GM23338 (cell line): ENCODE measurements around the gene NFYB. TPM values are rescaled to one million over a fixed set of nuclear protein-coding genes. Genes with fewer than 3 reads are reported as not detected.

Source experiments
- ATAC-seq: fragments of 200-7000 bp; cut with Tn5 transposase; 3 replicates; pipeline ENCODE4 v1.9.1; 2020
- DNase-seq: peaks from one replicate; pipeline ENCODE4 v3.0.0-alpha.2; 2015; ENCODE audit warnings: low spot score
- H2AFZ ChIP-seq: fragments of 200-600 bp; sonication (generic); 2 replicates; pipeline ENCODE4 v1.8.0; 2016; ENCODE audit warnings: antibody characterized with exemption, mild to moderate bottlenecking, moderate library complexity
- H3F3A ChIP-seq: fragments of 200-600 bp; sonication (generic); replicated peaks from 2 replicates; pipeline ENCODE4 v1.8.0; 2017; ENCODE audit warnings: antibody characterized with exemption, mixed run types, low read depth
- H3K27ac ChIP-seq: fragments of 200-600 bp; sonication (generic); 2 replicates; pipeline ENCODE4 v1.6.1; 2016; ENCODE audit warnings: low read depth
- H3K27me3 ChIP-seq: fragments of 200-600 bp; sonication (generic); 2 replicates; pipeline ENCODE4 v1.8.0; 2016; ENCODE audit warnings: mild to moderate bottlenecking, mixed run types, moderate library complexity; ENCODE audit not compliant: insufficient read depth
- H3K36me3 ChIP-seq: fragments of 200-600 bp; sonication (generic); 2 replicates; pipeline ENCODE4 v1.8.0; 2016; ENCODE audit warnings: mild to moderate bottlenecking; ENCODE audit not compliant: insufficient read depth
- H3K4me1 ChIP-seq: fragments of 200-600 bp; sonication (generic); 2 replicates; pipeline ENCODE4 v1.8.0; 2016; ENCODE audit warnings: mild to moderate bottlenecking, moderate library complexity; ENCODE audit not compliant: insufficient read depth
- H3K4me2 ChIP-seq: fragments of 200-600 bp; sonication (generic); 2 replicates; pipeline ENCODE4 v1.7.1; 2017; ENCODE audit warnings: mixed run types
- H3K4me3 ChIP-seq: fragments of 200-600 bp; sonication (generic); 2 replicates; pipeline ENCODE4 v1.6.1; 2016; ENCODE audit warnings: mixed run types
- H3K79me2 ChIP-seq: fragments of 200-600 bp; sonication (generic); replicated peaks from 2 replicates; pipeline ENCODE4 v1.8.0; 2017; ENCODE audit warnings: mild to moderate bottlenecking; ENCODE audit not compliant: insufficient read depth
- H3K9me2 ChIP-seq: fragments of 200-600 bp; sonication (generic); 2 replicates; pipeline ENCODE4 v1.8.0; 2017; ENCODE audit not compliant: insufficient read depth
- H4K20me1 ChIP-seq: fragments of 200-600 bp; sonication (generic); replicated peaks from 2 replicates; pipeline ENCODE4 v1.8.0; 2017; ENCODE audit warnings: mild to moderate bottlenecking; ENCODE audit not compliant: insufficient read depth
- H3K27ac Mint-ChIP-seq: 2 replicates; pipeline ENCODE4 v1.8.0; 2020; ENCODE audit warnings: inconsistent platforms, mild to moderate bottlenecking, moderate library complexity, mixed read lengths
- H3K27me3 Mint-ChIP-seq: 3 replicates; pipeline ENCODE4 v1.8.0; 2022; ENCODE audit warnings: low read depth, mild to moderate bottlenecking, moderate library complexity, mixed read lengths, inconsistent platforms; ENCODE audit not compliant: insufficient read depth, poor library complexity
- H3K36me3 Mint-ChIP-seq: 3 replicates; pipeline ENCODE4 v1.8.0; 2021; ENCODE audit warnings: low read depth, mild to moderate bottlenecking, inconsistent platforms, moderate library complexity, mixed read lengths
- H3K4me1 Mint-ChIP-seq: 3 replicates; pipeline ENCODE4 v1.8.0; 2020; ENCODE audit warnings: mild to moderate bottlenecking, inconsistent platforms, mixed read lengths
- H3K4me3 Mint-ChIP-seq: 3 replicates; pipeline ENCODE4 v1.8.0; 2021; ENCODE audit warnings: moderate library complexity, mild to moderate bottlenecking, inconsistent platforms, mixed read lengths
- H3K9me3 Mint-ChIP-seq: 3 replicates; pipeline ENCODE4 v1.8.0; 2020; ENCODE audit warnings: moderate library complexity, mild to moderate bottlenecking, inconsistent platforms, mixed read lengths
- CTCF ChIP-seq, 2 experiments: fragments of 200-600 bp in 1 of 2; sonication (generic) in 1 of 2; conservative IDR thresholded peaks; 2 replicates each; pipeline versions ENCODE4 v1.5.1 to v1.6.1; 2016 to 2017; ENCODE audit warnings: antibody characterized with exemption in 2 of 2, low read depth in 2 of 2, mild to moderate bottlenecking in 2 of 2, moderate library complexity in 1 of 2
- ETS1 ChIP-seq: IDR thresholded peaks from 2 replicates; pipeline ENCODE4 v1.6.1; 2016; ENCODE audit warnings: antibody characterized with exemption
- EZH2 ChIP-seq: fragments of 200-600 bp; sonication (generic); IDR thresholded peaks from one replicate; pipeline ENCODE4 v1.8.0; 2017; ENCODE audit warnings: antibody characterized with exemption, mild to moderate bottlenecking, low read depth; ENCODE audit not compliant: unreplicated experiment
- EZH2phosphoT487 ChIP-seq: fragments of 200-600 bp; sonication (generic); IDR thresholded peaks from one replicate; pipeline ENCODE4 v1.8.1; 2018; ENCODE audit warnings: antibody characterized with exemption; ENCODE audit not compliant: unreplicated experiment
- JUNB ChIP-seq: IDR thresholded peaks from one replicate; pipeline ENCODE4 v1.6.1; 2016; ENCODE audit warnings: antibody characterized with exemption; ENCODE audit not compliant: unreplicated experiment
- POLR2AphosphoS5 ChIP-seq: IDR thresholded peaks from 2 replicates; pipeline ENCODE4 v1.6.1; 2016; ENCODE audit warnings: antibody characterized with exemption, low read depth
- STAT1 ChIP-seq: IDR thresholded peaks from one replicate; pipeline ENCODE4 v1.6.1; 2016; ENCODE audit warnings: antibody characterized with exemption; ENCODE audit not compliant: unreplicated experiment
- ZNF114 ChIP-seq: fragments of 250-450 bp; sonication (Bioruptor Pico); IDR thresholded peaks from 2 replicates; pipeline ENCODE4 v1.5.0; 2020; ENCODE audit warnings: mild to moderate bottlenecking, moderate library complexity
- polyA plus RNA-seq: library from polyadenylated mRNA; unstranded; fragments of >200 nt; fragmentation: Nextera tagmentation; extraction: Ambion mirVana; gene quantifications from 2 replicates; pipeline ENCODE4 v1.2.1, GENCODE V29; 2016
- total RNA-seq: library from RNA; depleted of rRNA; stranded (reverse); fragments of >200 nt; shearing (Covaris generic); gene quantifications from 2 replicates; pipeline ENCODE4 v1.2.3, GENCODE V29; 2014
- TF ChIP-seq, protein P1 (sequence below): IDR thresholded peaks from one replicate; pipeline ENCODE4 v1.6.1; 2018; ENCODE audit warnings: antibody characterized with exemption; ENCODE audit not compliant: unreplicated experiment

The NFYB gene
- total and polyA plus RNA-seq, 2 experiments from 2014 or later, result 32.7 to 67.2 TPM

DNA sequence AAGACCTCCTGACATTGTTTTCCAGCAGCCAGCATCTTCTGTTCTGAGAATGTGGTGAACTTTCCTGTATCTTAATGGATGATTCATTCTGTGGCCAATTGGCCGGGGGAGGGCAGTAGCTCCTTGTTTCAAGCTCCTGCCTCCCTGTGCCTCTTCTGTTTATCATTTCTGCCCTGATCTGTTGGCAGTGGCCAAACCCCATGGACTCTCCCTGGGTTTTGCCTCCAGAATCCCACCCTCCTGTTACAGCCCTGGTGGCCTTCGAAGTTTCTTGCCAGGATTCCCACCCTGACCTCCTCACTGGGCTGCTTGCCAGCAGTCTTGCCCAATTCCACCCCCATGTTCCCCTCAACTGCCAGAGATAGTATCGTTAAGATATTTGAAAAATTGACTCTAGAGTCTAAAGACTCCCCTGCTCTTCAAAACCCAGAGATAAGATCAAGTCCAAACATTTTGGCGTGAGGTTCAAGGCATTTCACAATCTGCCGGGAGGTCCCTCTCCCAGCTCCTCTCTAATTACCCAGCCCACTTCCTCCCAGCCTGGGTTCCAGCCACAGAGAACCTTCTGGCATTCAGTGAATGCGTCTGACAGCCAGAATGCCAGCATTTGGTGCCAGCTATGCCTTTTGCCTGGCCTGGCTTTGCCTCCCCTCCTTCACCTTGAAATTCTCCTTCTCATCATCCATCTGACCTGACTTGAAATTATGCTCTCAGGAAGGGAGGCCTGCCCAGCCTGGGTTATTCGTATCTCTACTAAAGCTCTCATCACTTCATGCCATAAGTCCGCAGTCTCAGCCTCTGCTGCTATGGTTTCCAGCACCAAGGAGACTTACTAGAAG is 39.9 kb upstream of the NFYB start:
- Histone ChIP-seq H4K20me1 (no peaks in the 10 kb centered on the region), H3K4me3 (no peak overlapping the region), H3F3A (no peaks in the 10 kb centered on the region), H3K4me1 (no peaks in the 10 kb centered on the region), H3K27me3 (no peaks in the 10 kb centered on the region), H2AFZ (peak overlapping the region; percentile 4; the same call in 1 of the 2 replicates), H3K79me2 (no peaks in the 10 kb centered on the region), H3K9me2 (no peaks in the 10 kb centered on the region), H3K4me2 (no peak overlapping the region), H3K36me3 (no peaks in the 10 kb centered on the region), H3K27ac (no peak overlapping the region)
- DNase-seq (no peak), ATAC-seq (no peak; the same call in 2 of the 3 replicates)
- peaks cover 9% of the 10 kb centered on the region for H3K27me3 Mint-ChIP-seq
- no peaks in the 10 kb centered on the region for H3K36me3 Mint-ChIP-seq
- TF ChIP-seq POLR2AphosphoS5, result no peak
- no peak for TF ChIP-seq STAT1
- TF ChIP-seq, protein P1, sequence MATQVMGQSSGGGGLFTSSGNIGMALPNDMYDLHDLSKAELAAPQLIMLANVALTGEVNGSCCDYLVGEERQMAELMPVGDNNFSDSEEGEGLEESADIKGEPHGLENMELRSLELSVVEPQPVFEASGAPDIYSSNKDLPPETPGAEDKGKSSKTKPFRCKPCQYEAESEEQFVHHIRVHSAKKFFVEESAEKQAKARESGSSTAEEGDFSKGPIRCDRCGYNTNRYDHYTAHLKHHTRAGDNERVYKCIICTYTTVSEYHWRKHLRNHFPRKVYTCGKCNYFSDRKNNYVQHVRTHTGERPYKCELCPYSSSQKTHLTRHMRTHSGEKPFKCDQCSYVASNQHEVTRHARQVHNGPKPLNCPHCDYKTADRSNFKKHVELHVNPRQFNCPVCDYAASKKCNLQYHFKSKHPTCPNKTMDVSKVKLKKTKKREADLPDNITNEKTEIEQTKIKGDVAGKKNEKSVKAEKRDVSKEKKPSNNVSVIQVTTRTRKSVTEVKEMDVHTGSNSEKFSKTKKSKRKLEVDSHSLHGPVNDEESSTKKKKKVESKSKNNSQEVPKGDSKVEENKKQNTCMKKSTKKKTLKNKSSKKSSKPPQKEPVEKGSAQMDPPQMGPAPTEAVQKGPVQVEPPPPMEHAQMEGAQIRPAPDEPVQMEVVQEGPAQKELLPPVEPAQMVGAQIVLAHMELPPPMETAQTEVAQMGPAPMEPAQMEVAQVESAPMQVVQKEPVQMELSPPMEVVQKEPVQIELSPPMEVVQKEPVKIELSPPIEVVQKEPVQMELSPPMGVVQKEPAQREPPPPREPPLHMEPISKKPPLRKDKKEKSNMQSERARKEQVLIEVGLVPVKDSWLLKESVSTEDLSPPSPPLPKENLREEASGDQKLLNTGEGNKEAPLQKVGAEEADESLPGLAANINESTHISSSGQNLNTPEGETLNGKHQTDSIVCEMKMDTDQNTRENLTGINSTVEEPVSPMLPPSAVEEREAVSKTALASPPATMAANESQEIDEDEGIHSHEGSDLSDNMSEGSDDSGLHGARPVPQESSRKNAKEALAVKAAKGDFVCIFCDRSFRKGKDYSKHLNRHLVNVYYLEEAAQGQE, result no peak
- no peak for TF ChIP-seq ETS1
- no peak for TF ChIP-seq ZNF114 (CRISPR knock-in tag)
- peak in 1 of 2 experiments; percentile 33; a peak in 2 of 4 replicates for TF ChIP-seq CTCF (conservative IDR thresholded peaks at IDR 0.05; ENCODE audit: low read depth in 2 of 2)
- no peak for TF ChIP-seq JUNB
- TF ChIP-seq EZH2phosphoT487, result no peak
- H3K4me3 Mint-ChIP-seq, result no peak overlapping the region
- no peak overlapping the region for H3K27ac Mint-ChIP-seq
- H3K9me3 Mint-ChIP-seq, result peaks cover 3% of the 10 kb centered on the region; the same call in 1 of the 3 replicates
- no peaks in the 10 kb centered on the region for H3K4me1 Mint-ChIP-seq

- H3K4me2 ChIP-seq, result no peak overlapping the region
- no peaks in the 10 kb centered on the region for H3K27me3 ChIP-seq
- H3K9me3 Mint-ChIP-seq, result no peaks in the 10 kb centered on the region
- H3K4me1 ChIP-seq, result no peaks in the 10 kb centered on the region
- no peaks in the 10 kb centered on the region for H3K36me3 Mint-ChIP-seq
- 0 out of 2 replicates have a peak overlapping the region, but pooled peaks have one; percentile 4 for H2AFZ ChIP-seq
- no peak for DNase-seq
- no peaks in the 10 kb centered on the region for H3K4me1 Mint-ChIP-seq
- H3K9me2 ChIP-seq, result no peaks in the 10 kb centered on the region
- H3K27ac Mint-ChIP-seq, result no peak overlapping the region
- TF ChIP-seq, protein P1, result no peak
- TF ChIP-seq EZH2 (no peak), ZNF114 (CRISPR knock-in tag) (no peak), CTCF (conservative IDR thresholded peaks at IDR 0.05; ENCODE audit: low read depth in 2 of 2) (no peak), JUNB (no peak)
- no peaks in the 10 kb centered on the region for H4K20me1 ChIP-seq
- H3K36me3 ChIP-seq, result no peaks in the 10 kb centered on the region
- no peak overlapping the region for H3K4me3 Mint-ChIP-seq
- no peaks in the 10 kb centered on the region for H3K79me2 ChIP-seq
- no peak overlapping the region for H3K27ac ChIP-seq
- no peak for ATAC-seq
- H3K27me3 Mint-ChIP-seq, result peaks cover 12% of the 10 kb centered on the region
- H3K4me3 ChIP-seq, result no peak overlapping the region
- no peaks in the 10 kb centered on the region for H3F3A ChIP-seq
Measured at GRCh38 chr12:104177336-104177662, 39.3 kb upstream of the NFYB start.
